HG03175 (cell line): ENCODE data around the gene RNF215.

ENCODE experiments used
- ATAC-seq: cut with Tn5 transposase; IDR thresholded peaks from one replicate; pipeline ENCODE4 v1.9.1; 2021; ENCODE audit warnings: mild to moderate bottlenecking, moderate library complexity; ENCODE audit not compliant: unreplicated experiment

The RNF215 gene

DNA sequence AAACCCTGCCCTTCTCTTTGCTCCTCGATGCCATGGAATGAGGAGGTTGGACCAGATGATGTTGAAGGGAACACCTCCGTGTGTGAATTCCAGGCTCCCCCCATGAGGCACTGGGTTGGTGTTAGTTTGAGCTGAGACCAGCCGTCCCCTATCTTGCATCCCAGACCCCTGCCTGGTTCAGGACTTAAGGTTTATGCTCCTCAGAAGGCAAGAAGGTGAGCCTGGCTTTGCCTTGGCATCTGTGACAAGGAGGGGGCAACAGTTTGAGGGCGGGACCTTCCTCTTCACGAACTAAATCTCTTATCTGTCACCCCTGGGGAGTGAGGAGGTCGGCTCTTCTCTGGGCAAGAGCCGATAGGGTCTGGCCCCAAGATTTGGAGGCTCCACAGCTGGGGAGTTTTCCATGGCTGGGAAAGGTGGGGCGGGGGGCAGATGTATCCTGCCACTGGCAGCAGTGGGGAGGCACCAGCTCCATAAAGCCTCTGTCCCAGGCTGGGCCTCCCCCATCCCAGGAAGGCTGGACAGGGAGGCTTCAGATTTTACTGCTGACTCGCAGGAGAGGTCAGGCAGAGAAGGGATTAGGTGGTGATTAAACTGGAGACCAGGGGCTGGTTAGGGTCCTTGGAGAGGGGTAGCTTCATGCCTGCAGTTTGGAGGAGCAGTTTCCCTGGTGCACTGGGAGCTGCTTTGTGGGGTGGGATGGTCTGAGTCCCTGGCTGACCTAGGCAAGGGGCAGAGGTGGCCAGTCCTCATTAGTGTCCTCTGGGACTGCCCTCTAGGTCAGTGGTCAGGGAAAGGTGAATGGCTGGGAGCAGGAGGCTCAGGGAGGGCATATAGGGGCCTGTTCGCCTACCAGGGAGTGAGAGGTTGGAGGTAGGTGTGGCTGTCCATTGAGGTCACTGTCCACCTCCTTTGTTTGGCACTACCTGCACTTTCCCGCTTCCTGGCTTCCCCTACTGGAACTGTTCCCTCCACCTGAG lies 10.7 kb upstream of the RNF215 start:
- ATAC-seq: no peak

GRCh38 chr22:30396871-30397655 lies 9.9 kb upstream of the RNF215 start, which contains the start of gene SEC14L2:
Gene SEC14L2 (plus strand): TSS chr22:30397018. CDS start chr22:30397117, 99 bp downstream.
- no peak for ATAC-seq

GRCh38 chr22:30393885-30394284 lies 6.7 kb upstream of the RNF215 start:
- ATAC-seq: no peak

GRCh38 chr22:30393322-30393680 lies 6.1 kb upstream of the RNF215 start:
- ATAC-seq: no peak

- ATAC-seq: no peak
These were observed 5.6 kb upstream of the RNF215 start for GRCh38 chr22:30392661-30393321.

GRCh38 chr22:30390974-30391691 lies 3.9 kb upstream of the RNF215 start:
- no peak for ATAC-seq

DNA sequence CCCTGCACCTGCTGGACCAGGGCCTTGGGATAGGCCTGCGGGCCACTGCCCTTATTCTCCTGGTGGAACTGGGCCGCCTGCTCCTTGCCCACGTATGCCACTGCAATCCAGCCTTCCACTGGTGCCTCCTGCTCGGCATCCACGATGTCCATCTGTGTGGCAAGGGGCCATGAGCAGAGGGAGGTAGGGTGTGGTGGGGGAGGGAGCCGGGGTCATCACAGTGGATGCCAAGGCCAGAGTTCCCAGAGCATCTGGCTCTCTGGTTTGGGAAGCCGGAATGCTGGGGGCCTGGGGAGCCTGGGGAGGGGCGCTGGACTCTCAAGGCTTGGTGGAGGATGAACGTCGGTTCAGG lies 627 bp downstream of the RNF215 start:
- no peak for ATAC-seq

DNA sequence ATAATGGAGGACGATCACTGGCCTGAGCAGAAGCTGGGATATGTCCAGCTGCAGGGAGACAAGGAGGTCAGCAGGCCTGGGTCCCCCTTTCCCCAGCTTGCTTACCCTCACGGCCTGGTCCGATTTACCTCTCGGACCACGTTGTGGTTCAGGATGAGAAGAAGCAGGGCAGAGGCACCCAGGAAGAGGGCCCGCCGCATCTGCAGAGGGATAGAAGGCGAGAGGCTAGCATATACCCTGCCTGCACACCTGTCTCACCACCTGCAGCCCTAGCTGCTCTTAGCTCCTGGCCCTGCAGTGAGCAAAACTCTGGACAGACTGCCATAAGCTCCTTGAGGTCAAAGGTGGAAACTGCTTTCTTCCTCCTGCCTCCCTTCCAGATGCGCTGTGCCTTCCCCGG lies 1.3 kb downstream of the RNF215 start:
- no peak for ATAC-seq

DNA sequence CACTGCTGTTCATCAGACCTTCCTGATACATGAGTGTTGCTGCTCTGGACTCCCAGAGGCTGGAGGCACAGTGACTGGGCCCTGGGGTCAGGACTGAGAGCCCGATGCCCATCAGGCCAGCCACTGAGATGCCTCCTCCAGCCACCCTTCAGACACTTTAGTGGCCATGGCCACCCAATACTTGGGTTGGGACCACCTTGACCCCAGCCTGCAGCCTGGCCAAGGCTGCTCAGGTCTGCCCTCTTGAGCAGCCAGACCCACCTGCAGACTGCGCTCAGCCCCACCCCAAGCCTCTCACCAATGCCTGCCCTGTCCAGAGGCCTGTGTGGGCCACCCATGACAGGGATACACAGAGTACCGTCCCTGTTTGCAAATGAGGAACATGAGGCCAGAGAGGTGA lies 4.2 kb downstream of the RNF215 start:
- ATAC-seq: no peak

DNA sequence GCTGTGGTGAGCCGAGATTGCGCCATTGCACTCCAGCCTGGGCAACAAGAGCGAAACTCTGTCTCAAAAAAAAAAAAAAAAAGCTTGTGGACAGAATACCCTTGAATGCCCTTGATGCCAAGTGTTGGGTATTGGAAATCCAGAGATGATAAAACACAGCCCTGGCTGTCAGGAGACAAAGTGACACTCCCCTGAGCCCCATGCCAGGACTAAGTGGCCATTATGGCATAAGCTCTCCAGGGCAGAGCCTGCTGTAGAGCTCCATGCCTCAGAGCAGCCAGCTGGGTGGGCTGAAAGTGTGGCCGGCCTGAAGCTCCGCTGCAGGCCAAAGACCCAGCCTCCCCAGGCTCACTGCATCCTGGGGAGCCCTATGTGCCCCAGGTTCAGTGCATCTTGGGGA lies 4.9 kb downstream of the RNF215 start:
- no peak for ATAC-seq

DNA sequence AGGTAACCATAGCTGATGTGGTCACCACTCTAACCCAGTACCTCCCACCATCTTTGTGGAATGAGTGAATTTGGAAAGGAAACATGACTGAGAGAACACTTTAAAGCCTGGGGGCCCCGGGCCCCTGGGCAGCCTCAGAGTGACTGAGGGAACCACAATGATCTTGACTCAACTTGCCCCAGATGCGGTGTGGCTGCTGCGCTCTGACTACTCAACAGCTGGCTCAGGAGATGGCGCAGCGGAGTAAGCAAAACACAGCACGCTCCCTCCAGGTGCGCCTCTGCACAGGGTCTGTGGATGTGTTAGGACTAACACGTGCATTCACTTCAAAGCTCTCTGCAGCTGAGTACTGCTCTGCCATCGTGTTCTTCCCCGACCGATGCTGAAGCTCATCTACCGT lies 5.9 kb downstream of the RNF215 start:
- no peak for ATAC-seq

DNA sequence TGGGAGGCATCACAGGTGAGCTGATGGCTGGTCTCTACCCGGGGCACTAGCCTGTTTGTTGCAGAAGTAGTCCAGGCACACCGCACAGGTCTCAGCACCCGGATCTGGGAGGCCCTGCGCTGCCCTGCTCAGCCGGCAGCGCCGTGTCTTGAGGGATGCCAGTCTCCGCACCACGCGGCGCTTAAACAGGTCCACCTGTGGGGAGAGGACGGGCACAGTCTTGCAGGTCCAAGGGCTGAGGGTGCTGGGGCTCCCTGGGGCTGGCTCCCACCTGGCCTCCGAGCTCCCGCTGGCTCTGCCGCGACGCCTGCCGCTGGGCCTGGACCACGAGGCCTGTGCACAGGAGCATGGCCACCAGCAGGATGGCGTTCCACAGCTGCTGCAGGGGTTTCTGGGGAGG lies 7.2 kb downstream of the RNF215 start:
- no peak for ATAC-seq

GRCh38 chr22:30375312-30375849 lies 11.8 kb downstream of the RNF215 start:
- no peak for ATAC-seq

DNA sequence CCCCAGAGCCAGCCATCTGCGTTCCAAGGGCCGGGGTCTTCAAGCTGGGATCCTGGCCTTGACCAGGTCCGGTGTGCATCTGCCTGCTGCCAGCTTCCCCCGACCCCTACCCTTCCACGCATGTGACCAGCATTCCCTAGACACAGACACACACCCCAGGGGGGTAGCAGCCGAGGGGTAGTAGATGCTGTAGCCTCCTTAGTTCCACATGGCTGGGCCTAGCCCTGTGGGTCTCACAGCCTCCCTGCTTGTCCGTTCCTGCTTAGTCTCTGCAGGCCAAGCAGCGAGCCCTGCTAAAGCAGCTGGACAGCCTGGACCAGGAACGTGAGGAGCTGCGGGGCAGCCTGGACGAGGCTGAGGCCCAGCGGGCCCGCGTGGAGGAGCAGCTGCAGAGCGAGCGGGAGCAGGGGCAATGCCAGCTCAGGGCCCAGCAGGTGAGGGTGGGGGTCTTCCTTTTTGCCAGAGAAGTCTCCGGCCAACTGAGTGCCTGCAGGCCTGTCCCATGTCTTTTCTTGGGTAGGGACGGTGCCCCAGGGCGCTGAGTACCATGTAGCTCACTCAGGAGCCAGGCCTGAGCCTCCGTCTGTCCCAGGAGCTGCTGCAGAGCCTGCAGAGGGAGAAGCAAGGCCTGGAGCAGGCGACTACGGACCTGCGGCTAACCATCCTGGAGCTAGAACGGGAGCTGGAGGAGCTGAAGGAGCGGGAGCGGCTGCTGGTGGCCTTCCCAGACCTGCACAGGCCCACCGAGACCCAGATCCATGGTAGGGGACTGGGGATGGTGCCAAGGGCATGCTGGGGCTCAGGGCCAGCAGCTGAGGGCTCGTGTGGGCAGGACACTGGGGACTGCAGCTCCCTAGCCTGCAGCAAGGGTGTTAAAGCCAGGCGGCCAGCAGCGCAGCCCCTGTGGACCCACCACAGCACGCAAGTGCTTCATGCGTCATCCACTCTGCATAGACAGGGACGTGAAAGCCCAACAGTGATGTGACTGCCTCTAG lies 13.6 kb downstream of the RNF215 start:
- ATAC-seq: no peak

DNA sequence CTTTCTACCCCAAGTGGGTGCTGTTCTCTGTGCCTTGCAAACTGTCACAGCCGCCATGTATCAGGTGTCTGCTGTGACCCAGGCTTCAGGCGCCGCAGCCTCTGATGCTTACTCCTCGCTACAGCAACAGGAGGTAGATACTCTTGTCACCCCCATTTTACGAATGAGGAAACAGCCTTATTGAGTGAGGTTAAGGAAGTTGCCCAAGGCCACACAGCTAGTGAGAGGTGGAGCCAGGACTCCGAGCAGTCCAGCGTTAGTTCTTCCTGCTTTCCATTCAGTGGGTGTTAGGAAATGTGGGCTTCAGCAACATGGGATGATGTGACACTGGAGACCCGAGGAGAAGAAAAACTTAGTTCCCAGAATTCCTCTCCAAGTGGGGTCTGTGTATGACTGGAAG lies 14.3 kb downstream of the RNF215 start:
- ATAC-seq: no peak

- ATAC-seq: no peak
These were observed 15.2 kb downstream of the RNF215 start for GRCh38 chr22:30371981-30372380.

GRCh38 chr22:30371321-30371720 lies 15.9 kb downstream of the RNF215 start:
- no peak for ATAC-seq

GRCh38 chr22:30370641-30371230 lies 16.5 kb downstream of the RNF215 start:
- ATAC-seq: no peak

DNA sequence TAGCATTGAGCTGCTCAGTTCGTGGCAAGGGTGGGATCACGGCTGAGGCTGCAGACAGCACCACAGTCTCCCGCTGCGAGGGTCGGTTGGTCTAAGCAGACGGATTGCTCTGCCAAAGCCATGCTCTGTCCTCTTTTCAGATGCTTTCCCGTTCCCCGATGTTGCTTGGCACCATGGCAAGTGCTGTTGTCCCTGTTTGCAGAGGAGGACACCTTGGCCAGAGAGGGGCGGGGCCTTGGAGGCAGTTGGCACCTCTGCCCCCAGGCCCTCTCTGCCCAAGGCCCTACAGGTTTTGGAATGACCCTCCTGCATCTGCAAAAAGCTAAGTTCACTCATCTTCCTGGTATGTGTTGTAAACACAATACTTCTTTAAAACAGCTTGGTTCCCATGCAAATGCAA lies 18.8 kb downstream of the RNF215 start:
- ATAC-seq: no peak
